Measurements from ENCODE around the gene CEP152. TPM values are rescaled to one million over a fixed set of nuclear protein-coding genes. Genes with fewer than 3 reads are reported as not detected.

CEP152 gene
- total and polyA plus RNA-seq, 9 of the 15 experiments (the other 6 are each of a cell fraction or from before 2014, with no cell fraction given), result 9.9 to 43.0 (median 23.6) TPM

DNA sequence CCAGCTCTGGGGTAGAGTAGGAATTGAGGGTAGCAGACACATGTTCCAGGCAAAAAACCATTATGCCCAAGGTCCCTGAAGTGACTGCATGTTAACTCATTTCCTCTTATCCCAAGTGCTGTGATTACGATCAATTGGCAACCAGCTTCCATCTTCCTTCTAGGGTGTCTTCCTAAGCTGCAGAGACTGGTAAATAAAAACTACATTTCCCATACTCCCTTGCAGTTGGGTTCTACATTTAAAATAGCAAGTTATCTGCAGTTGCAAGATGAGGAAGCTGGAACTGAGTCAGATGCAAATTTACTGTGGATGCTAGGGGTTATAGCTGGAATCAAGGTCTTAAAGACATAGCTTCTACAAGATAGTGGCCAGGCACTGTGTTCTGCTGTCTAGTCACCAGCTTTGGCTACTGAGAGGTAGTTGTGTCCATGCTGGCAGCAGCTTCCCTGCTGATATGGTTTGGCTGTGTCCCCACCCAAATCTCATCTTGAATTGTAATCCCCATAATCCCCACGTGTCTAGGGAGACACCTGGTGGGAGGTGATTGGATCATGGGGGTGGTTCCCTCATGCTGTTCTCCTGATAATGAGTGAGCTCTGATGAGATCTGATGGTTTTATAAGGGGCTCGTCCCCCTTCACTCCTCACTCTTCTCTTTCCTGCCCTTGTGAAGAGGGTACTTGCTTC, 114.1 kb downstream of the CEP152 start (continued):
- TF ChIP-seq CTCF (IDR thresholded peaks at IDR 0.05 in 2 of 3, conservative IDR thresholded peaks at IDR 0.05 in 1 of 3; ENCODE audit: insufficient read depth in 2 of 3, low read depth in 1 of 3, low read length in 3 of 3) (peak in 1 of 3 experiments; percentile 14; a peak in 2 of 6 replicates), PRDM10 (IDR thresholded peaks at IDR 0.05; ENCODE audit: partially characterized antibody) (peak; percentile 79), L3MBTL2 (IDR thresholded peaks at IDR 0.05) (peak; percentile 25), YBX1 (IDR thresholded peaks at IDR 0.05) (no peak), SMAD4 (CRISPR knock-in tag; conservative IDR thresholded peaks at IDR 0.05) (no peak), ZBTB7A (IDR thresholded peaks at IDR 0.05; ENCODE audit: borderline replicate concordance, control insufficient read depth, low read depth, low read length) (no peak)
- TF ChIP-seq, protein P1, sequence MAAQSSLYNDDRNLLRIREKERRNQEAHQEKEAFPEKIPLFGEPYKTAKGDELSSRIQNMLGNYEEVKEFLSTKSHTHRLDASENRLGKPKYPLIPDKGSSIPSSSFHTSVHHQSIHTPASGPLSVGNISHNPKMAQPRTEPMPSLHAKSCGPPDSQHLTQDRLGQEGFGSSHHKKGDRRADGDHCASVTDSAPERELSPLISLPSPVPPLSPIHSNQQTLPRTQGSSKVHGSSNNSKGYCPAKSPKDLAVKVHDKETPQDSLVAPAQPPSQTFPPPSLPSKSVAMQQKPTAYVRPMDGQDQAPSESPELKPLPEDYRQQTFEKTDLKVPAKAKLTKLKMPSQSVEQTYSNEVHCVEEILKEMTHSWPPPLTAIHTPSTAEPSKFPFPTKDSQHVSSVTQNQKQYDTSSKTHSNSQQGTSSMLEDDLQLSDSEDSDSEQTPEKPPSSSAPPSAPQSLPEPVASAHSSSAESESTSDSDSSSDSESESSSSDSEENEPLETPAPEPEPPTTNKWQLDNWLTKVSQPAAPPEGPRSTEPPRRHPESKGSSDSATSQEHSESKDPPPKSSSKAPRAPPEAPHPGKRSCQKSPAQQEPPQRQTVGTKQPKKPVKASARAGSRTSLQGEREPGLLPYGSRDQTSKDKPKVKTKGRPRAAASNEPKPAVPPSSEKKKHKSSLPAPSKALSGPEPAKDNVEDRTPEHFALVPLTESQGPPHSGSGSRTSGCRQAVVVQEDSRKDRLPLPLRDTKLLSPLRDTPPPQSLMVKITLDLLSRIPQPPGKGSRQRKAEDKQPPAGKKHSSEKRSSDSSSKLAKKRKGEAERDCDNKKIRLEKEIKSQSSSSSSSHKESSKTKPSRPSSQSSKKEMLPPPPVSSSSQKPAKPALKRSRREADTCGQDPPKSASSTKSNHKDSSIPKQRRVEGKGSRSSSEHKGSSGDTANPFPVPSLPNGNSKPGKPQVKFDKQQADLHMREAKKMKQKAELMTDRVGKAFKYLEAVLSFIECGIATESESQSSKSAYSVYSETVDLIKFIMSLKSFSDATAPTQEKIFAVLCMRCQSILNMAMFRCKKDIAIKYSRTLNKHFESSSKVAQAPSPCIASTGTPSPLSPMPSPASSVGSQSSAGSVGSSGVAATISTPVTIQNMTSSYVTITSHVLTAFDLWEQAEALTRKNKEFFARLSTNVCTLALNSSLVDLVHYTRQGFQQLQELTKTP (IDR thresholded peaks at IDR 0.05; ENCODE audit: low read depth in 1 of 2, partially characterized antibody in 2 of 2), result peak in 1 of 2 experiments; percentile 50
